ENCODE results near the gene SERGEF.

Gene SERGEF

DNA sequence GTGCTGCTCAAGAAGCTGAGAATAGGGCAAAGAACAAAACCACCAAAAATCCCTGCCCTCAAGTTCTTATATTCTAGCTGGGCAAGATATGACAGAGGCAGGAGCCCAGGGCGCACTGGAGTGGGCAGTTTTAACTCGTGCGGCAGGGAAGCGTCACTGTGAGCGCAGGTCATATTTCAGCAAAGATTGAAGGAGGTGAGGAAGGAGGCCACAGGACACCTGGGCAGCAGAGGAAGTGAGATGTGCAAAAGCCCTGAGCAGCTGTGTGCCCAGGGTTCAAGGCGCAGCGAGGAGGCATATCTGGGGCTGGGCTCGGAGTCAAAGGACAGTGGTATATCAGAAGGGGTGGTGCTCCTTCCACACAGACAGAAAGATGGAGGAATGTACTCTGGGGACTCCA, 264.8 kb downstream of the SERGEF start:
- no peak for DNase-seq (ENCODE audit: low spot score)

DNA sequence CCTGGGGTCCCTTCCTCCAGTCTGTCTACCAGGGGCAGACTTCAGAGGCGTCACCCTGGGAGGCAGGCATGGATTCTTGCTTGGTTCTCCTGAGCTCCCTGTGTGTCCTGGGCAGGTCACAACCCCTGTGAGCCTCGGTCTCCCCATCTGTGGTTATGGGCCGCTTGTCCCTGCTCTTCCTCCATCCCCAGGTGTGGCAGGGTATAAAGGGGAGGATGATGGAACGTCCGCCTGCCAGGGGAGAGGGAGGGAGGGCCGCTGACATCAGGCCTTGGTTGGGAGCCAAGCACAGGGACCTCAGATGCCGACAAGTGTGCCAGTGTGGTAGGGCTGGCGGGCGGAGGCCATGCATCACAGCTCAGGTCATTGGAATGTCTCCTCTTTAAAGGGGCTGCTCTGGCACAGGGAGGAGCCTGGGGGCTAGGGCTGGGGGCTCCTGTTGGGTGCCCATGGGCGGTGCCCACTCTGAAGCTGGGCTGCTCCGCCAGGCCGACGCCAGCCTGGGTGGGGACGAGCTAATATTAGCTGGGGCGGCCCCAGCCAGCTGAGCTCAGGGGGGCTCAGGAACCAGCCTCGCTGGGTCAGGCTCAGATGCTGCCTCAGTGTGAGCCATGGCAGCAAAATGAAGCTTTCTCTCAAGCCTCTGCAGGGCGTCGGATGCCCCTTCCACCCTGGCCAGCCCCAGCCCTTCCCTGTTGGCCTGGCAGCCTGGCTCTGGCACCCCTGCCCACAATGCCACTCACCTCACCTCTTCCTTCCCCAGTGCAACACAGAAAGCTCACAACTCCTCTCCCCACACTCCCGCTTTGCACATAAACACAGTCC, 265.5 kb downstream of the SERGEF start:
- no peak for DNase-seq (ENCODE audit: low spot score)

DNA sequence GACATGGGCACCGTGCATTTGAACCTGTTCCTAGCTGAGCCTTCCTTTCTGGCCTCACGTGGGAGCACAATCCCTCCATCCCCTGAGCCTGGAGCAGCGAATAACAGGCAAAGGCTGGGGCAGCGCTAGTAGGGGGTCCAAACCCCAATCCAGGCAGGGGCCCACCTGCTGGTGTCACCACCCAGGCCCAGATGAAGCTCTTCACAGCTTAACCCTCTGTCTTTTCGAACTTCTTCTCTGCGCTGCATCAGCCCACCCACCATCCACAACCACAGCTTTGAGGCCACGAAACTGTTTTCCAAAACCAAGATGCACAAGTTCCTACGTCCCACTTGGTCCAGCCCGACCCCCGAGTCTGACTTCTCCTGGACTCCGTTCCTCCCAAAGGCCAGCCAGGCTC, 266.8 kb downstream of the SERGEF start:
- DNase-seq (ENCODE audit: low spot score), result no peak

DNA sequence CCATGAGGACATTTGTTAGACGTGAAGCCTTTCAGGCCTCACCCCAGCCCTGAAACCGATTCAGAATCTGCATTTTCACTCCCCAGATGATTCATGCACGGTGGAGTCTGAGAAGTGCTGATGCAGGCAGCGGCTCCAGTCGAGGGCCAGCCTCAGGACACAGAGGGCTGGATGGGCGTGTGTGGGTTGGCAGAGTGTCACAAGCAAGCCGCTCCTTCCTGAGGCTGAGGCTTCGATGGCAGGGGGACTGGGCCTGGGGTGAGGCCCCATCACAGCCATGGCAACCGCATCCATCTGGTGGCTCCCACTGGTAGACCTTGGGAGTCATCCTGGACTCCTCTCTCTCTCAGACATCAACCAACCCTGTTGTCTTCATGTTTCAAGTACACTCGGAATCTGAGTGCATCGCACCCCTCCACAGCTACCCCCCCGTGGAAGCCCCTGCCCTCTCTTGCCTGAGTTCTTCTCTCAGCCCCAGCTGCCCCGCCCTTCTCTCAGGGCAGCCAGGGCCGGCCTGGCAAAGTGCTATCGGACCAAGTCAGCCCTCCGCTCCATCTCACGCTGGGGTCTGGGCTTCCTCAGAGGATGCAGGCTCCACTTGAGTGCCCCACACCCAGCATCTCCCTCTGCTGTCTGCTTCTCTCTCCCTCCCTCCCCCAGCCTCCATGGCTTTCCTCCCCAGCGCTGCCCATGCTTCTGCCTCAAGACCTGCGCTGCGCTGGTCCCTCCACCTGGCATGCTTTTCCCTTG, 267.6 kb downstream of the SERGEF start:
- no peak for DNase-seq (ENCODE audit: low spot score)

DNA sequence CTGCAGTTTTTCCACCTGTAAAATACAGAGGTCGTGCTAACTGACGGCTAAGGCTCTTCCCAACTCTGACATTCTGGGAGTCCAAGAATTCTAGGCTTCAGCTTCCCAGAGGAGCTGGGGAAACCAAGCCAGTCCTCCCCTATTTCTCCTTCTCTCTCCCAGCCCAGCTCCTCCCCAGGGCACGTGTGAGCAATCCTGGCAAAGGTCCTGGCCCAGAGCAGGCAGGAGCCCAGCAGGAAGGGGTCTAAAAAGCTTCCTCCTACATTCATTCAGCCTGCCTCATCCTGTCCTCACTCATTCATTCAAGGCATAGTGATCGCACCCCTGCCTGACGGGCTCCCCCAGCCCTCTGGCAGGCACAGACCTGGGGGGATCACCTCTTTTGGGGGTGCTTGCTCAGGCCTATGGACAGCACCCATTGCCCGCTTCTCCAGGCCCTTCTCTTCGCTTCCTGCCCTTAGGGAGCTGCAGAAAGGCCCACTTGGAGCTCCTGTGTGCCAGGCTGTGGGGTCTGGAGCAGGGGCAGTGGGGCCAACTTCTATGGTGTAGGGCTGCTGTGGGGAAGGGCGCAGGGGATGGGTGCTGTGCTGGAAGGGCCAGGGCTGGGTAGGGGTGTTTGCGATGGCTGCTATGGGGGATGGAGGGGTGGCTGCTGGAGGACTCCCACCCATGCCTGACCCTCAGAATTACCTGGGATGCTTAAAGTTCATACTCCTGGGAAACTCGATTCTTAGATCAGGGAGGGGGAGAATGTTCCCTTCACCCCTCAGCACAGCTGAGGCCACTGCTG, 268.5 kb downstream of the SERGEF start:
- no peak for DNase-seq (ENCODE audit: low spot score)

DNA sequence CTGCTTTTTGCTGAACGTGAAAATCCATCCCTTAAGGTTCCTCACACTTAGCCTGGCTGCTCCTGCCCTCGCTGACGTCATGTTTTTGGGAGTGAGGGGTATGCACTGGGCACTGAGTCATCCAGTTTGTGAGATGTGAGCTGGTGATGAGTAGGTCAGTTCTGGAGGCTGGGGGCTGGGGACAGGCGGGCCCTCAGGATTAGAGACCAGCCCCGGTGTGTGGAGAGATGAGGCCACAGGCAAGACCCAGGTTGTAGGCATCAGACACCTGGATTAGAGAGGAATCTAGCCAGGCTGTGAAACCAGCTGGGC, 269.1 kb downstream of the SERGEF start:
- no peak for DNase-seq (ENCODE audit: low spot score)

DNA sequence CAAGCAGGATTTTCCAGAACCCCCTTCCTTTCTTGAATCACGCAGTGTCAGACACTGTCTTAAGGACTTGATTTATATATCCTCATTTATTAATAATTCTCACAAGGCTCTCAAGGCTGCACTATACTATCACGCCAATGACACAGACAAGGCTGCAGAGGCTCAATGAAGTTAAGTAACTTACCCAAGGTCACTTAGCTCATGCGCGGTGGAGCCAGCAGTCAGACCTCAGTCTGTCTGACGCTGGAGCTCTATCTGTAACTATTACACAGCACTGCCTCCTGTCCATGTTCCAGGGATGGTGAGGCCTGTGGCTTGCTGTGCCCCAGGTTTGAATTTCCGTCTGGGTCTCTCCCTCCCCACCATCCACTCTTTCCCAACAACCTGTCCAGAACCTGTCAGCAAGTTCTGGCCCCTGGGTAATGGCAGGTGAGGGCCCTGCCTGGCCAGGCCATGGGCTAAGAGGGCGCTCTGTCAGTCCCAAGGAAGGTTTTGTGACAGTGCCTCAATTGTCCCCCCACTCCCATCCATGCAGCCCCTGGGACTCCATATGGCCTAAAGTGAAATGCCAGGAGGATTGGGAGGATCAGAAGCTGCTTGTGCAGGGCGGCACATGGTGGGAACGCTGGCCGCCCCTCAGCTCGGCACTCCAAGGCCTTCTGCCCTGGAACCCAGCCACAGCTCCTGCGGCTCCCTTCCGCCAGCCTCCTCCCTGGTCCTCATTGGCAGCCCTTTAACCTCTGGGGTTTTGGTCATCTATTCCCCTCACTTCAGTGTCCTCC, 269.6 kb downstream of the SERGEF start:
- no peak for DNase-seq (ENCODE audit: low spot score)

DNA sequence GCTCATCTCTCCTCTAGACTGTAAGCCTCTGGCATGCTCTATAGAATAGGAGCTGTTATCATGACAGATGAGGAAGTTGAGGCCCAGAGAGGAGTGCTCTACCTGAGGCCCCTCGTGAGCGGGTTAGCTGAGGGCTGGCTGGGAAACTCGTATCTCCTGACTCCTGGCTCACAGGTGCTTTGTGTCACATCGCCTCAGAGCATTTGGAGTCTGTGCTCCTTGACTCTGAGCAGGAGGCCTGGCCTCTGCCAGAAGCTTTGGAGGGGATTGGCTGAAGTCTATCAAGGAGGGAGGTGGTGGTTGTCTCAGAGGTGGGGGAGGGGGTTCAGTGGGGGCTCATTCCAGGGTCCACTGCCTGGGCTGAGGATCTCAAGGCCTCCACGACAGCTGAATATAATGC, 270.8 kb downstream of the SERGEF start:
- no peak for DNase-seq (ENCODE audit: low spot score)

DNA sequence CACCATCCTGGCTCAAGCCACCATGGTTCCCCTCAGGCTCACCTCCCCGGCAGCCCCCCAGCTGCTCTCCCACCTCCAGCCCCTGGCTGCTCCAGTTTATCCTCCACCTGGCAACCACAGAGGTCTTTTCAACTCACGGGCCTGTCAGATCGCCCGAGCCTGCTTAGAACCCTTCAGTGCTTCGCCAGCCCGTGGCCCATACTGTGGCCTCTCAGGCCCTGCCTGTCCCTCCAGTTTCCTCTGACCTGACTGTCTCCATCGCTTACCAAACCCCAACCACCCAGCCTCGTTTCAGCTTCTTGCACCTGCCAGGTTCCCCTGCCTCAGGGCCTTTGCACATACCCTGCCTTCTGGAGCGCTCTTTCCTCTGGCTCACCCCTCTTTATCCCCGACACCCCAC, 271.4 kb downstream of the SERGEF start:
- DNase-seq (ENCODE audit: low spot score), result no peak

DNA sequence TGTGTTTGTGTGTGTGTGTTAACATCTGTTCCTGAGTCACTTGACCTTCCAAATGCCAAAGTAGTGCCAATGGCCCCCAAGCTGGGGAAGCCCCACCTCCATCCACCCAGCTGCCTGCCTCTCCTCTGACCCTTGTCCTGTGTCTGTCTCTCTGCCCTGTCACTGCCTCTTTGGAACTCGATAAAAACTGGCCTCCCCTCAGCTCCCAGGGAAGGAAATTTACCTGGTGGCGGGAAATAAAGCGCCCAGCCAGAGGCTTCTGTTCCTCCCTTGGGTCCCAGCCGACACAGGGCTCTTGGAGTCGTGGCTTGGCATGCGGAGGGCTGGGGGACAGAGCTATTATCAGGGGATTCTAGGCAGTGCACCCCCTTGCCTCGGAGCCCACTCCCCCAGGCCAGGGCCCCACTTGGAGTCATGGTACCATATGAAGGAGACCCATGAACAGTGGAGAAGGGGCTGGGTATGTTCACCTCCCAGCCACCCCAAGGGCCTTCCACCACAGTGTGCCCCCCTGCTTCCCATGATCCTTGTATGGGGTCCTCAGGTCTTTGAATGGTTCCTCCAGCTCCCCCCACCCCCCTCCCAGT, 272.1 kb downstream of the SERGEF start:
- no peak for DNase-seq (ENCODE audit: low spot score)

DNA sequence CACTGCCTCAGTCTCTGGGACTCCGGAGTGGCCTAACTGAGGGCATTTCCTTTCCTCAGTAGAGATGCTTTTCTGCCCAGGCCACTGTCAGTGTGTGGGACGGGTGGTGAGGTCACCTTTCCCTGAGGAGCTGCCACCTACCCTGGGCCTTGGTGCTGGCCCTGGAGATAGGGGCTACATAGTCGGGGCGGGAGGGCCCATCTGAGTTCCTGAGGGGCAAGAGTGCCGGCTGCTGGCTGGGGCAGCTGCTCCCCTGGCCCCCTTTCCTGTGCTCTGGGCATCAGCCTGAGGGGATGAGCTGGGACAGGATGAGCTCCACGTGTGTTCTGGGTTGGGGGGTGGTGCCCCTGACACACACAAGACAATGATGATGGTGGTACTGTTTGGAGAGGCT, 272.9 kb downstream of the SERGEF start:
- DNase-seq (ENCODE audit: low spot score), result no peak

DNA sequence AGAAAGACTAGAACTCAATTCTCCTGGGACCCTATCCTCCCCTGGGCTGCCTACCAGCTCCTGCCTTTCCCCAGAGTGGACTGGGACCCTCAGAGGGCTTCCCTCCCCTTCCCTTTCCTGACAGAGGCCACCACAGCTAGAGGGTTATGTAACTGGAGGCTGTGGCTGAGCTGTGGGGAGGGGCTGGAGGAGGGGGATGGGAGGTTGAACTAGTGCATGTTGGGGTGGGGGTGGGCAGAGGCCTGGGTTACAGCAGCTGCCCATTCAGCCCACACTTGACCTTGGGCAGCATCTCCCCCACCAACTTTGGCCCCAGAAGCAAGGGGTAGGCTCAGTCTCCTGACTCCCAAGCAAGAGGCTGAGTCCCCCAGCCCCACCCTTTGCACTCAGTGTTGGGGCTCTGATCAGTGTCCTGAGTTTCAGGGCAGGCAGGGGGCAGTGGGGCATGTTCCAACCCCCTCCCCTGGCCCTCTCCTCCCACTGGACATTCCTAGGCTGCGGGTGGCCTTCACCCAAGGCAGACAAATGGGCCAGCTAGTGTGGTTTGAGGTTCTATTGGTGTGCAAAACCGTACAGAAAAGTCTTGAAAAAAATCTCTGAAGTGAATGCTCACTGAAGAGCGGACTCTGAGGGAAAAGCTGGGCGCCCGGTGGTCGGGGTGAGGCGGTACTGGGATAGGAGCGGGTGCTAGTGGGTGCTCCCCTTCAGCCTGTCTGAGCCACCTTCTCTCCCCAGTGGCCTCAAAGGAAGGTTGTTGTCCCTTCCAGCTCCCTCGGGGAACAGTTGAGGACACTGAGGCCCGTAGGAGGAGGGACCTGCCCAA, 274.5 kb downstream of the SERGEF start:
- DNase-seq (ENCODE audit: low spot score), result no peak
